GM19043 (cell line): ENCODE data around the gene MISP.

Experiments used
- ATAC-seq: cut with Tn5 transposase; IDR thresholded peaks from one replicate; pipeline ENCODE4 v1.9.1; 2021; ENCODE audit warnings: low read depth; ENCODE audit not compliant: unreplicated experiment

Gene MISP

DNA sequence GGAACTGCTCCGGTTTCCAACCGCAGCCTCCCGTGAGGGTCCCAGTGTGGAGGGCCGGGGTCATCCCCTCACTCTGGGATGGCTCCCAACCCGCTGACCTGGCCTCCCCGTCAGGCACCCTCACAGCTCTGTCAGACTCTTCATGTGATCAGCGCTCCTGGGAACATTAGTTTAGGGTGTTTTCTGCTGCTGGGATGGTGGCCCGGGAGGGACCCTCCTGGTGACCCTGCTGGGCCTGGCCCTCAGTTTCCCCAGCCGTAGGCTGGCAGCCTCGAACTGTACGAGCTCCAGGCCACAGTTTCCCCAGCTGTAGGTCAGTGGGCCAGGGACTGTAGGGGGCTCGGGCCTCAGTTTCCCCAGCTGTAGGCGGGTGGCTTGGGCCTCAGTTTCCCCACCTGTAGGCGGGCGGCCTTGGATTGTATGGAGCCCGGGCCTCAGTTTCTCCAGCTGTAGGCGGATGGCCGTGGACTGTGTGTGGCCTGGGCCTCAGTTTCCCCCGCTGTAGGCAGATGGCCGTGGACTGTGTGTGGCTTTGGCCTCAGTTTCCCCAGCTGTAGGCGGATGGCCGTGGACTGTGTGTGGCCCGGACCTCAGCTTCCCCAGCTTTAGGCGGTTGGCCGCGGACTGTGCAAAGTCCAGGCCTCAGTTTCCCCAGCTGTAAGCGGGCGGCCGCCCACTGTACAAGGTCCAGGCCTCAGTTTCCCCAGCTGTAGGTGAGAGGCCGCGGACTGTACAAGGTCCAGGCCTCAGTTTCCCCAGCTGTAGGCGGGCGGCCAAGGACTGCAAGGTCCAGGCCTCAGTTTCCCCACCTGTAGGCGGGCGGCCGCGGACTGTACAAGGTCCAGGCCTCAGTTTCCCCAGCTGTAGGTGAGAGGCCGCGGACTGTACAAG lies 45.0 kb downstream of the MISP start:
- ATAC-seq = no peak

DNA sequence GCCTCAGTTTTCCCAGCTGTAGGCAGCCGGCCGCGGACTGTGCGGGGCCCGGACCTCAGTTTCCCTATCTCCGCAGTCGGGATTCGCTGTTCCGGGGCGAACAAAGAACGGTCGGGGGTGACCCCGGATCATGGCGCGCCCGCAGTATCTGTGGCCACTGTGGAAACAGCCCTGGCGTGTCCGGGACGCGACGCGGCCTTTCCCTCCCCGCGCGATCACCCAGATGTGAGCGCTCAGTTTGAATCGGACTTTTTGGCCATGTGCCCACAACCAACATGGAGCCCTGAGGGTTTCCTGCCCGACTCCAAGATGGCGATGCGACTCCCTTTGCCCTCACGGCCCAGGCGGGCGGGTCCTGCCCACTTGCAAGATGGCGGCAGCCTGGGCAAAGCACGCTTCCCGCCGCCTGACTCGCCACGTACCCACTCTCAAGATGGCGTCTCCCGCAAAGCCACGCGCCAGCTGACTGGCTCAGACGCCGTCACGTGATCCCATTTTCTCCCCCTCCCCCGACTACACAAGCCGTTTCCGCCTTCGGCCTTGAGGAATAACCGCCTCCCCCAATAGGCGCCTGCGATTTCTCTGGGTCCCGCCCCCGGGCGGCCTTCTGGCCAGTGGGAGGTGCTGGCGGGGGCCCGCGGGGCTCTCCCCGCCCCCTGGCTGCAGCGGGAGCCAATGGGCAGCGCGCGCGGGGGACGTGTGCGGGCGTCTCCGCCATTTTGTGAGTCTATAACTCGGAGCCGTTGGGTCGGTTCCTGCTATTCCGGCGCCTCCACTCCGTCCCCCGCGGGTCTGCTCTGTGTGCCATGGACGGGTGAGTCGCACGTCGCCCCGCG lies 46.0 kb downstream of the MISP start, which contains the start of gene PTBP1:
TSS of gene PTBP1 (plus strand) at position 761 of the 836 bp plus-strand sequence. CDS start at position 807, 46 bp downstream.
- peak; percentile 74 for ATAC-seq

DNA sequence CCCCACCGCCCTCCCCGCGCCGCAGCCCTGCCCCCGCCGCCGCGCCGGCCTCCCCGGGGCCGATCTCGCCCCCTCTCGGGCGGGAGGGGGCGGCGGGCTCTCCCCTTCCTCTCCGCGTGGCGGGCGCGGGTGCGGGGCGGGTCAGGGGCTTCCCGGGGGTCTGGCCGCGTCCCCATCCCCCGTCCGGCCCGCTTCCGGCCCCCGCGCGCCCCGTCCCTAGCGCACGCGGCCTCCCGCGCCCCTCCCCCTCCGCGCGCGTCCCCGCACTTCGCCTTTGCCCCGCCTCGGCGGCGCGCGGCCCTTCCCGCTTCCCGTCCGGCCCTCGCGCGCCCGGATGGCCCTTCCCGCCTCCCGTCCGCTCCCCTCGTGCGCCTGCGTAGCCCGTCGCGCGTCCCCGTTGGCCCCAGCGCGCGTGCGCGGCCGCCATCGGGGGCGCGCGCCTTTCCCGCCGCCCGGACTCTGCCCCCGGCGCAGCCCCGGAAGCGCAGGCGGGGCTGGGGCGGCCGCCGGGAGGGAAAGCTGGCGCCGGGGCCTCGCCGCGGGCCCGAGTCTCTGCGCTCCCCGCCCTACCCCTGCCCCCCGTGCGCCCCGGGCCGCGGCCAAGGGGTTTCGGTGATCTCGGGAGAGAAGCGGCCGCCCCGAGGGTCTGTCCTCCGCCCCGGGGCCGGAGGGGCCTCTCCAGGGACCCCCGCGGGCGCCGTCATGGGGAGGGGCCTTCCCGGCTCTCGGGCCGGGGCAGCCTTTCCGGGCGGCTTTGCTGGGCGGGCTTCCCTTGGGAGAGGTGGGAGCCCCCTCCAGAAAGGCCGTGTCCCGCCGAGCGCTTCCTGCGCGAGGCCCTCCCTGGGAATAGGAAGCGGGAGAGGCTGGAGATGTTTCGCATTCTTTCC lies 46.9 kb downstream of the MISP start:
- ATAC-seq = peak; percentile 28

DNA sequence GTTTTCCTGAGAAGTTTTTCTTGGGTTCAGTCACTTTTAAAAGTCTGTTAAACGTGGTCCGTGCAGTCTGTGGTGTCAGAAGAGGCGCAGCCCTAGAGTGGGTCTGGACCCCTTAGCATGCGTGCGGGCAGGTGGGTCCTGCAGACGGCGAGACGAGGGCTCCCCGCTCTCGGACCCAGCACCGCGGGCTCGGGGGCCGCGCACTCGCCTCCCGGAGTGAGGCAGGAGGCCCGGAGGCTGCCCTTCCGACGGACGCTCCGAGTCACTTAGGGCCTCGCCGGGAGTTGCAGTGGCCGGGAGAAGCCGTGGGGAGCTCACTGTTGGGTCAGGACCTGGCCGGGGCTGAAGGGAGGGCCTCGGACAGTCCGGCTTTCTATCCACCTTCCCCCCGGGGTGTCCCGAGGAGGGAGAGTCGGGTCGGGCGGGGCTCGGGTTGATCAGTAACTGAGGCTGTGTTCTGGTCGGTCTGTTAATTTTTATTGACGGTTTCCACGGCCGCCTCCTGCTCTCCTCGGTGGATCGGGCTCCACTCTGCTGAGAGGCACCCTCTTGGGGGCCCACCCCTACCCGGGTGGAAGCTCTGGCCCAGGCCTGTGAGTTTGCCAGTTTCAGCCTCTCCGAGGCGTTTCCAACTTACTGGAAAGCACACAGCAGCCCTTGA lies 47.6 kb downstream of the MISP start:
- ATAC-seq = no peak

DNA sequence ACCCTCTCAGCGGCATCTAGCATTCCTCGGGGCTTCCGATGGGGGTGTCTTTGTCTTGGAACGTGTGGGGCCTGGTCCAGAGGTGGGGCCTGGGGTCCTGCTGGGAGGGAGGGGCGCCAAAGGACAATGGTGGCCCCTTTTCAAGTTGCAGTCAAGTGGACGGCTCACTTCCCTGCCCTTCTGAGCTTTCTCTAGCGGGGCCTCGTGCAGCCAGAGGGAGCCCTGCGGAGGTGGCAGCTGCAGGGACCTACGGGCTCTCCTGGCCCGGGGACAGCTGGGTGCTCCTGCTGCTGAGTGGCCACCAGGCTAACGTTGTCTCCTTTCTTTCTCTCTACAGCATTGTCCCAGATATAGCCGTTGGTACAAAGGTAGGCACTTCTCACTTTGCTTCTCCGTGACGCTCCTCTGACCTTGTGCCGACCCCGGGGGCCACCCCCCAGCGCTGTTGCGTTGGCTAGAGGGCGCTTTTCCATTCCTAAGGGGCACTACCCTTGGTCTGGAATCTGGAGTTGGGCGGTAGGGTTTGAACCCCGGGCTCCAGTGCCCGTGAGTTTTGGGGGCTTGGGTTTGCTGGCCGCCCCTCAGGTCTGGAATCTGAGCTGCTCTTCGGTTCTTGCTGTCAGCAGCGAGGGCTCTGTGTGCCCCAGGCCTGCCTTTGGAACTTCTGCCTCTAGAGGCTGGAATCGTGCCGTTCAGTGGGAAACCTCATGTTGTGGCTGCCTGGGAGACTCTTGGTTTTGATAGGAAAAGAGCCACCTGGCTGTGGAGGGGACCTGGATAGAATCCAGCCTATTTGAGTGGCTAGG lies 48.4 kb downstream of the MISP start:
- no peak for ATAC-seq

DNA sequence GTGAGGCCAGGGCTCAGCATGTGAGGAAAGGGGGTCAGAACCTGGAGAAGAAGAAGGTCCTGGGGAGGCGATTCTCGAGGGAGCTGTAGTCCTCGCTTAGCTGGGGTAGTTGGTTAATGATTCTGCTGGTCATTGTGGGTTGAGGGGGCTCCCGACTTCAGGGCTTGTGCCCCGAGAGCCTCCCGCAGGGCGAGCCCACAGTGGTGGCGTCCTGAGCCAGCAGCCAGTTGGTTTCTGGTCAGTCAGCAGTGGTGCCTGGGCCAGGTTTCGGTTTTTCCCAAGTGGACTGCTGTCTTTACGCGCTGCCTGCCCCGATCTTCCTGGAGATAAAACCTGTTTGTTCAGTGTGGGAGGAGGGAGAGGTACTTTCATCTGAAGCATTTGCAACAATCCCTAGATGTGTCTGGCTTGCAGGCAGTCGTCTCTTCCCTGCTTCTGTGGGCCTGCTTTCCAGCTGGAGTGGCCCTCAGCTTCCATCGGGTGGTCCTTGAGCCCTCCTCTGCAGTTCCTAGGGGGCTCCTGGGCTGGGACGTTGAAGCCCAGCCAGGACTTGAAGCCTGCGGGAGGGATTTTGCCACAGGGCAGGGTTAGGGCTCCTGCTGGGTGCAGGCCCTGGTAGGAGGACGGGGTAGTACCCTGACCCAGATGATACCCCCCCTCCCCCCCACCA lies 49.6 kb downstream of the MISP start:
- ATAC-seq = no peak

DNA sequence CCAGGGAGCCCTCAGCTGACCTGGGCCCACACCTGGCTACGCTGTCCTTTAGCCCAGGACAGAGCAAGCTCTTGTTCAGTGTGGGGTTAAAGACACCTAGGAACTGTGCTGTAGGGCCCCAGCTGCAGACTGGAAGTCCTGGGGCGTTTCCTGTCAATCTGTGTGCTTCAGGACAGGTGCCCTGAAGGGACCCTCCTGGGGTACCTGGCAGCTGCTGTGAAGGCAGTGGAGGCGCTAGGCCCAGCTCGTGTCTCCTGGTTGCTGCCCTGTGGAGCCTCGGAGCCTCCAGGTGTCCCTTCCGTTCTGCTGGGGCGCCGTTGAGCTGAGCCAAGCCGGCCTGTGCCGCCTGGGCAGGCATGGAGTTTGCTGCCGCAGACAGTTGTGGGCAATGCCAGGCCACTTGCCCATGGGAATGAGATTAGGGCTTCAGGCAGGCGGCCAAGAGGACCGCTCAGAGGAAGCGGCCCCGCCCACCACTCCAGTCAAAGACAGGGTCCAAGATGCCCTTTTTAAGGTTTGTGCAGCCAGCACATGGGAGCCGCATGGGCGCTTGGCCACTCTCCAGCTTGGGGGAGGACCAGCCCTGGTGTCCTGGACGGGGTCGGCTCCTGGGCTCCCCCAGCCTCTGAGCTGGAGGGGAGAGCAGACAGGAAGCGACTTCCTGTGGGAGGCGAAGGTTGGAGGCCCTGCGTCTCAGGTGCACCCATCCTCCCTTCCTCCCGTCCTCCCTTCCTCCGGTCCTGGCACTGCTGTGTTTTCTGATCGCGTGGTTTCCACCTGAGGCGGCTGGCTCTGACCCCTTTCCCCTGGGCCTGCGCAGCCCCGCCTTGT lies 50.3 kb downstream of the MISP start:
- no peak for ATAC-seq

DNA sequence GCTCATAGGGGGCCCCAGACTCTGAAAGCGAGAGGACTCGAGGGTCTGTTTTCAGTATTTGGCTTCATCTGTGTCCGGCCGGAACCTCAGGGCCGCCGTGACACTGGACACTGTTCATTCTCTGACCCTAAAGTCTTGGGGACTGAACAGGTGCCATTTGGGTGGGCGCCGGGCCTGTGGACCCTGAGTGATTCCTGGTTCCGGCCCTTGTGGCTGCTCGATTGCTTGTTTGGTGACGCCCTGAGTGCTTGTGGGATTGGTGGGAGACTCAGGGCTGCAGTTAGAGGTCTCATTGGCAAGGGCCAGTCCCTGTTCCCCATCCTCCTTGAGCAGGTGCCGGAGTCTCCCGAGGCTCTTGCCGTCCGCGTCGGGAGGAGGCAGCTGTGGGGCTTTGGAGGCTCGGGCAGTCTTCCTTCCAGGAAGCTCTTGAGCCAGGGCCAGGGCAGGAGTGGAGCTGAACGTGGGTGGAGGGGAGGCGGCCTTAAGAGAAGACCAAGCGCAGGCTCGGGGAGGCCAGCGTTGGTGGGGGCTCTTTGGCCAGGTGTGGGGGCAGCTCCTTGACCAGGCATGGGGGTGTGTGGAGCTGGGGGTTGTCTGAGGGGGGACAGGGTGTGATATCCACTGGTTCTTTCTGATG lies 51.1 kb downstream of the MISP start:
- no peak for ATAC-seq

DNA sequence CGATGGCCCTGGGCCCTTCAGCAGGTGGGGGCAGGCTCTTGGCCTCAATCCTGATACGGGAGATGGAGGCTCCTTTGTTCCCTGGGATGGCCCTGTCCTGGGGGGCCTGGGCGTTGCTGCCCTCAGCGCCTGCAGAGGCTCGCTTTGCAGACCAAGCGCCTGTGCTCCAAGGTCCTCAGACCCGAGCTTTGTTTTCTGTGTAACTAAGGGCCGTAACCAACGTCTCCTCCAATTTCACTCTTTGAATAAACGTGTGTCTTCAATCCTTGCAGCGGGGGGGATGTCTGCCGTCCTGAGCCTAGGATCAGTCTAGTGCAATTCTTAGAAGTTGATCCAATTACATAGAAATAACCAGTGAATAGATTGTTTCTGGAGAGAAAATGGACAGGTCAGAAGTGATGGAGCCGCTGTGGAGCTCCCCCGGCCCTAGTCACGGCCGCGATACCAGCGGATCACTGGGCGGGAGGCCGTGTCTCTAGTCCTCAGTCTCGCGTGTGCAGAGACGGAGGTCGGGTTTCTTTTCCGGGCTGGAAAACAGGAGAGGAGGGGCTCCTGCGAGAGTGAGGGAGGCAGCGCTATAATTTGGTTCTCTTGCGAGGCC lies 51.7 kb downstream of the MISP start:
- ATAC-seq = no peak

DNA sequence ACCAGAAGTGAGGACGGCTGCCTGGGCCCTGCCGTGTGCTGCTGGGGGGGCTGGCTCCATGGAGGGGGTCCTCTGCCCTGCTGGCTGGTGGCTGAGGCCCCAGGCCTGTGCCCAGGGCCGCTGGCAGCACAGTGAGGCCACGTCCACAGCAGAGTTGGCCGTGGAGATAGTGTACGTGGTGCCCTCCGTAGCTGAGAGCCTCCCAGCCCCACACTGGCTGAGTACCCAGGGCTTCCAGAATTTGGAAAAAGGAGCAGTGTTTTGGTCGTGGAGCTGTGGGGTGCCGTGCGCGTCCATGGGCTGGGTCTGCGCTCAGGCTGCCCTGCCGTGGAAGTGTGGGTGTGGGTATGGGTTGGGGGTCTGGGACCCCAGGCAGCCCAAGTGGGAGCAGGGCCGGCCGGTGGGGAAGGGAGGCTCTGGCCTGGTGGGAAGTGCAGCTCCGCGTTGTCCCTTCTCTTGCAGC lies 52.2 kb downstream of the MISP start:
- ATAC-seq = no peak

DNA sequence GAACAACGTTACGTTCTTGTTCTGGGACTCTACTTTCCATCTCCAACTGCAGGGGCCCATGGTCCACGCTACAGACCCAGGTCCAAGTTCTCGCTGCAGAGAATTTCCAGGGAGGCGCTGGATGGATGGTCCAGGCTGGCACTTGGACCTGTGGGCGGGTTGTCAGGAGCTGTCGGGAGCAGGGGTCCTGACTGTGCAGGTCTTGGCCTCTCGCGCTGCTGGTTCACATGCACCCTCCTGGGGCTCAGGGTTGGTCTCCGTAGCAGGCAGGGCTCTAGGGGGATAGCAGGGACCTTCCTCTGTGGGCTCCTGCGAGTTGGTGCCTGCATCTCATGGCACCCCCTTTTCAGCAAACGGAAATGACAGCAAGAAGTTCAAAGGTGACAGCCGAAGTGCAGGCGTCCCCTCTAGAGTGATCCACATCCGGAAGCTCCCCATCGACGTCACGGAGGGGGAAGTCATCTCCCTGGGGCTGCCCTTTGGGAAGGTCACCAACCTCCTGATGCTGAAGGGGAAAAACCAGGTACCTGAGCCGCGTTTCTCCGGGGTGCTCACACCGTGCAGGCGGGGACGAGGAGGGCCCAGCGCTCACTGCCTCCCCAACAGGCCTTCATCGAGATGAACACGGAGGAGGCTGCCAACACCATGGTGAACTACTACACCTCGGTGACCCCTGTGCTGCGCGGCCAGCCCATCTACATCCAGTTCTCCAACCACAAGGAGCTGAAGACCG lies 52.9 kb downstream of the MISP start:
- ATAC-seq = no peak

DNA sequence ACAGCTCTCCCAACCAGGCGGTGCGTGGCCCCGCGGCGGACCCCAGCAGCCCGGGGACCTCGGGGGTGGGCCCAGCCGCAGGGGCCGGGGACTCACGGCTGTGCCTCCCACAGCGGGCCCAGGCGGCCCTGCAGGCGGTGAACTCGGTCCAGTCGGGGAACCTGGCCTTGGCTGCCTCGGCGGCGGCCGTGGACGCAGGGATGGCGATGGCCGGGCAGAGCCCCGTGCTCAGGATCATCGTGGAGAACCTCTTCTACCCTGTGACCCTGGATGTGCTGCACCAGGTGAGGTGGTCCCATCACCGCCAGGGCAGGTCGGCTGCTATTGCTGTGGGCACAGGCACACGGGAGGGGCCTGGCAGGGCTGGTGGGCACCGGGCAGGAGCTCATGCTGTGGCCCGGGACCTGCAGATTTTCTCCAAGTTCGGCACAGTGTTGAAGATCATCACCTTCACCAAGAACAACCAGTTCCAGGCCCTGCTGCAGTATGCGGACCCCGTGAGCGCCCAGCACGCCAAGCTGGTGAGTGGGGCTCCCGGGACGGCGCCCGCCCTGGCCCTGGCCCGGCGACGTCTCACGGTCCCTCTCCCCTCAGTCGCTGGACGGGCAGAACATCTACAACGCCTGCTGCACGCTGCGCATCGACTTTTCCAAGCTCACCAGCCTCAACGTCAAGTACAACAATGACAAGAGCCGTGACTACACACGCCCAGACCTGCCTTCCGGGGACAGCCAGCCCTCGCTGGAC lies 53.7 kb downstream of the MISP start:
- ATAC-seq = no peak

DNA sequence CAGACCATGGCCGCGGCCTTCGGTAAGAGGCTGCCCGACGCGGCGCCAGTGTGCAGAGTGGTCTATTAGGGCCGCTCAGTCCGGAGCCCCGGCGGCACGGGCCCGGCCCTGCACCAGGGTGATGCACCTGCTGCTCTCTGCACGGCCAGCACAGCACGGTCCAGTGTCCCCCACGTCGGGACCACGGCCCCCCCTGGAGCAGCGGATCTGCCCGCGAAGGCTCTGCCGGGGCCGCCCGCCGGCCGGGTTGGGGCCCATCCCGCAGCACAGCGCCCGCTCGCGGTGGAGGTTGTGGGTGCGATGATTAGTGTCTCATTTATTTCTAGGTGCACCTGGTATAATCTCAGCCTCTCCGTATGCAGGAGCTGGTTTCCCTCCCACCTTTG lies 54.2 kb downstream of the MISP start:
- ATAC-seq = no peak

DNA sequence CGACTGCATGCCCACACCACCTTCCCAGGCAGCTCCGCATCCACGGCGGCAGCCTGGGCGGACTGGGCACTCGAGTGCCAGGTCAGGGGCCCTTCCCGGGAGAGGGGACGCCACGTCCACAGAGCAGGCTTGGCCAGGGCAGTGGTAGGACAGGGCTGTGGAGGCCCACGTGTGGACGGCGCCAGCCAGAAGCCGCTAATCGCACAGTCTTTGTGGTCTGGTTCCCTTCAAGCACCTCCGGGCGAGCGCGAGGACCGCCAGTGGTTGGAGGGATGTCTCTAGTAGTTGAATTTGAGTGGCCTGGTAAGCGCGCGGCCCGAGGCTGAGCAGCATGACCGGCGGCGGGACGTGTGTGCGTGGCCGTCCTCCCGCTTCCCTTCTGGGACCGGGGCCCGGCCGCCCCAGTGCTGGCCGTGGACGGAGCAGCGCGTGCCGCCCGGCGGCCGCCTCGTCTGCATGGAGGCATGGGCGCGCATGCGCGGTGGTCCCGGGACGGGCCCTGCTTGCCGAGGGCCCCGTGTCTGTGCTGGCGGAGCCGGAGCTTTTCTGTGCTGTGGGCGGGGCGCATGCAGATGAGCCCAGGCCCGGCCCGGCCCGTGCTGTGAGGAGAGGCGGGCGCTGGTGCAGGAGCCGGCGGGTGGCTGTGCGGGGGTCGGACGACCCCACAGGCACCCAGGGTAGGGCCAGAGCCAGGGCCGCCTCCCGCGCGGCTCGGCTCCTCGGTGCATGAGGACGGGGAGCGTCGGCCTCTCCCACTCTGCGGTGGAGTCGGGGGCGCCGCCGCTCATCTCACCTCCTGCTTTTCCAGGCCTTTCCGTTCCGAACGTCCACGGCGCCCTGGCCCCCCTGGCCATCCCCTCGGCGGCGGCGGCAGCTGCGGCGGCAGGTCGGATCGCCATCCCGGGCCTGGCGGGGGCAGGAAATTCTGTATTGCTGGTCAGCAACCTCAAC lies 55.0 kb downstream of the MISP start:
- ATAC-seq = no peak
